ENCODE data around the gene C1orf87. TPM values are rescaled to one million over a fixed set of nuclear protein-coding genes. Genes with fewer than 3 reads are reported as not detected.

C1orf87 gene
- total RNA-seq, 1 experiment from 2014 or later = not detected

DNA sequence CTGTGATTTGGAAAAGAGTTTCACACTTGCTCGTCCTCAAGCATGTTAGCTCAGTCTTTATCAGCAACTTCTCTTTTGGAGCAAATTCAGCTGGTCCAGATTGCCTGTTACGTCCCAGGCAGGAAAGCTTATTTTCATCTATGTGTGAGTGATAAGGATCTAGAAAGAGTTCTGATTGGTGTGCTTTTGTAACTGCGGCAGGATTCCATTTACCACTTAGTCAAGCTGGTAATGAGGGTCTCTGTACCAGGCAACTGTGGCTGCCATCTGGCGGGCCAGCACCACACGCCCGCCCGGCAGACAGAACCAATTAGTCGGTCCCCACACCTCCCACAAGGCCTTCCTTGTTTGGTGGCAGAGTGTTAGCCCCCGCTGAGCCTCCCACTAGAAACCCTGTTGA is 21.0 kb downstream of the C1orf87 start:
- Histone ChIP-seq H3K9ac (ENCODE audit: low read length) (no peak overlapping the region), H3K9me2 (ENCODE audit: insufficient read depth) (no peaks in the 10 kb centered on the region), H3K4me2 (ENCODE audit: low read length) (no peak overlapping the region), H3K79me2 (ENCODE audit: insufficient read depth, low read length) (no peaks in the 10 kb centered on the region), H3K9me3 (ENCODE audit: control insufficient read depth in 1 of 2, insufficient read depth in 1 of 2, low read depth in 1 of 2, low read length in 2 of 2) (peaks cover 0 to 4% of the 10 kb centered on the region in 2 experiments; a peak in 1 of 4 replicates), H2AFZ (ENCODE audit: low read depth, low read length, poor library complexity, severe bottlenecking) (no peak overlapping the region), H3K4me1 (ENCODE audit: control insufficient read depth in 1 of 2, insufficient read depth in 2 of 2, low read length in 2 of 2) (no peaks in the 10 kb centered on the region), H3K36me3 (ENCODE audit: control insufficient read depth in 1 of 2, insufficient read depth in 2 of 2, low read length in 2 of 2) (no peaks in the 10 kb centered on the region), H3K27ac (ENCODE audit: low read depth, low read length) (no peak overlapping the region), H3K27me3 (ENCODE audit: insufficient read depth, low read length) (no peaks in the 10 kb centered on the region), H3K4me3 (replicated peaks in 1 of 2; ENCODE audit: low read depth in 1 of 2, low read length in 2 of 2) (no peak overlapping the region), H4K20me1 (ENCODE audit: insufficient read depth) (no peaks in the 10 kb centered on the region; the same call in 1 of the 2 replicates)
- TF ChIP-seq TCF7L2 (IDR thresholded peaks at IDR 0.05; ENCODE audit: borderline replicate concordance, extremely low read depth, insufficient read depth, insufficient read length) (no peak), POLR2A (IDR thresholded peaks at IDR 0.05; ENCODE audit: borderline replicate concordance, extremely low read depth, insufficient read depth, insufficient read length) (no peak), ELF1 (IDR thresholded peaks at IDR 0.05; ENCODE audit: borderline replicate concordance, low read depth) (no peak), CEBPB (IDR thresholded peaks at IDR 0.05; ENCODE audit: low read depth) (no peak), POLR2AphosphoS5 (IDR thresholded peaks at IDR 0.05; ENCODE audit: low read depth, low read length) (no peak), YY1 (IDR thresholded peaks at IDR 0.05; ENCODE audit: extremely low read depth, insufficient replicate concordance, low read depth, low read length) (no peak), SP1 (IDR thresholded peaks at IDR 0.05; ENCODE audit: low read depth) (no peak), RAD21 (IDR thresholded peaks at IDR 0.05; ENCODE audit: low read depth) (no peak), EZH2phosphoT487 (IDR thresholded peaks at IDR 0.05; ENCODE audit: borderline replicate concordance) (no peak)
- TF ChIP-seq, protein P1, sequence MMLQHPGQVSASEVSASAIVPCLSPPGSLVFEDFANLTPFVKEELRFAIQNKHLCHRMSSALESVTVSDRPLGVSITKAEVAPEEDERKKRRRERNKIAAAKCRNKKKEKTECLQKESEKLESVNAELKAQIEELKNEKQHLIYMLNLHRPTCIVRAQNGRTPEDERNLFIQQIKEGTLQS (IDR thresholded peaks at IDR 0.05) = no peak
- TF ChIP-seq, protein P2, sequence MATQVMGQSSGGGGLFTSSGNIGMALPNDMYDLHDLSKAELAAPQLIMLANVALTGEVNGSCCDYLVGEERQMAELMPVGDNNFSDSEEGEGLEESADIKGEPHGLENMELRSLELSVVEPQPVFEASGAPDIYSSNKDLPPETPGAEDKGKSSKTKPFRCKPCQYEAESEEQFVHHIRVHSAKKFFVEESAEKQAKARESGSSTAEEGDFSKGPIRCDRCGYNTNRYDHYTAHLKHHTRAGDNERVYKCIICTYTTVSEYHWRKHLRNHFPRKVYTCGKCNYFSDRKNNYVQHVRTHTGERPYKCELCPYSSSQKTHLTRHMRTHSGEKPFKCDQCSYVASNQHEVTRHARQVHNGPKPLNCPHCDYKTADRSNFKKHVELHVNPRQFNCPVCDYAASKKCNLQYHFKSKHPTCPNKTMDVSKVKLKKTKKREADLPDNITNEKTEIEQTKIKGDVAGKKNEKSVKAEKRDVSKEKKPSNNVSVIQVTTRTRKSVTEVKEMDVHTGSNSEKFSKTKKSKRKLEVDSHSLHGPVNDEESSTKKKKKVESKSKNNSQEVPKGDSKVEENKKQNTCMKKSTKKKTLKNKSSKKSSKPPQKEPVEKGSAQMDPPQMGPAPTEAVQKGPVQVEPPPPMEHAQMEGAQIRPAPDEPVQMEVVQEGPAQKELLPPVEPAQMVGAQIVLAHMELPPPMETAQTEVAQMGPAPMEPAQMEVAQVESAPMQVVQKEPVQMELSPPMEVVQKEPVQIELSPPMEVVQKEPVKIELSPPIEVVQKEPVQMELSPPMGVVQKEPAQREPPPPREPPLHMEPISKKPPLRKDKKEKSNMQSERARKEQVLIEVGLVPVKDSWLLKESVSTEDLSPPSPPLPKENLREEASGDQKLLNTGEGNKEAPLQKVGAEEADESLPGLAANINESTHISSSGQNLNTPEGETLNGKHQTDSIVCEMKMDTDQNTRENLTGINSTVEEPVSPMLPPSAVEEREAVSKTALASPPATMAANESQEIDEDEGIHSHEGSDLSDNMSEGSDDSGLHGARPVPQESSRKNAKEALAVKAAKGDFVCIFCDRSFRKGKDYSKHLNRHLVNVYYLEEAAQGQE (IDR thresholded peaks at IDR 0.05; ENCODE audit: low read depth) = no peak
- DNase-seq (ENCODE audit: low read depth, low spot score) (no peak), ATAC-seq (no peak)
- no TSS peak for BruUV-seq (replicated peaks)
- ChIA-PET POLR2A (no interaction called here), CTCF (no interaction called here), RAD21 (ENCODE audit: low non-redundant PET in 1 of 2, low total read pairs in 2 of 2, uncharacterized antibody in 2 of 2, unreplicated experiment in 2 of 2) (no interaction called here)
- intact Hi-C loops (cut with micrococcal nuclease) = no loop called here
